HG02642 (cell line): ENCODE data around the gene SEMA3G.

Experiments used
- ATAC-seq: cut with Tn5 transposase; IDR thresholded peaks from one replicate; pipeline ENCODE4 v1.9.1; 2021; ENCODE audit warnings: mild to moderate bottlenecking; ENCODE audit not compliant: unreplicated experiment, poor library complexity

SEMA3G gene

GRCh38 chr3:52440671-52441070, 4.2 kb downstream of the SEMA3G start:
- ATAC-seq, result no peak

- ATAC-seq, result no peak
Observed at GRCh38 chr3:52440249-52440551, 4.7 kb downstream of the SEMA3G start.

- no peak for ATAC-seq
Observed at GRCh38 chr3:52439426-52440248, 5.3 kb downstream of the SEMA3G start.

- ATAC-seq, result no peak
Observed at GRCh38 chr3:52438579-52439425, 6.1 kb downstream of the SEMA3G start.

- ATAC-seq, result no peak
Observed at GRCh38 chr3:52438104-52438376, 6.9 kb downstream of the SEMA3G start.

GRCh38 chr3:52437326-52438103, 7.4 kb downstream of the SEMA3G start:
- ATAC-seq, result no peak

- no peak for ATAC-seq
Observed at GRCh38 chr3:52436500-52437149, 8.3 kb downstream of the SEMA3G start.

GRCh38 chr3:52435246-52436101, 9.4 kb downstream of the SEMA3G start:
- ATAC-seq, result no peak

GRCh38 chr3:52434491-52435115, 10.3 kb downstream of the SEMA3G start:
- ATAC-seq, result no peak

- ATAC-seq, result no peak
Observed at GRCh38 chr3:52433996-52434479, 10.9 kb downstream of the SEMA3G start.

GRCh38 chr3:52433328-52433995, 11.4 kb downstream of the SEMA3G start:
- ATAC-seq, result no peak

- ATAC-seq, result no peak
Observed at GRCh38 chr3:52432691-52433141, 12.2 kb downstream of the SEMA3G start.

- no peak for ATAC-seq
Observed at GRCh38 chr3:52432225-52432624, 12.7 kb downstream of the SEMA3G start.

- ATAC-seq, result no peak
Observed at GRCh38 chr3:52431459-52432223, 13.3 kb downstream of the SEMA3G start.

- no peak for ATAC-seq
Observed at GRCh38 chr3:52430416-52430810, 14.5 kb downstream of the SEMA3G start.

- ATAC-seq, result no peak
Observed at GRCh38 chr3:52429779-52430415, 15.0 kb downstream of the SEMA3G start.

GRCh38 chr3:52429031-52429430, 15.9 kb downstream of the SEMA3G start:
- no peak for ATAC-seq
